ENCODE measurements around the gene CLDN5. TPM values are rescaled to one million over a fixed set of nuclear protein-coding genes. Genes with fewer than 3 reads are reported as not detected.
"Not testable (repeated sequence)": the region's sequence is repeated elsewhere in the genome, so short reads cannot be mapped to it uniquely, and the experiment has no call there.

CLDN5 gene
- total and polyA plus RNA-seq, 2 donors (not counting 1 experiment from before 2014, with no cell fraction given) = 0.33 TPM; not detected in 1

- Histone ChIP-seq H3K9me3 (ENCODE audit: control insufficient read depth, insufficient read depth, low read depth, low read length) (no peaks in the 10 kb centered on the region), H4K20me1 (ENCODE audit: control insufficient read depth, extremely low read depth, insufficient read depth, low read length) (no peaks in the 10 kb centered on the region), H3K9ac (ENCODE audit: insufficient read depth, low read length) (no peak overlapping the region), H3K36me3 (ENCODE audit: control insufficient read depth, insufficient read depth, low read length) (no peaks in the 10 kb centered on the region), H3K4me3 (replicated peaks in 1 of 4; ENCODE audit: control extremely low read depth in 1 of 4, insufficient read depth in 1 of 4, low read depth in 3 of 4, low read length in 4 of 4) (no peak overlapping the region), H3K27ac (ENCODE audit: insufficient read depth, low read length) (no peak overlapping the region), H3K79me2 (ENCODE audit: control insufficient read depth, insufficient read depth, low read length) (no peaks in the 10 kb centered on the region), H3K27me3 (ENCODE audit: control insufficient read depth, insufficient read depth, low read length) (peaks cover 3% of the 10 kb centered on the region), H2AFZ (ENCODE audit: low read length) (no peak overlapping the region), H3K4me1 (ENCODE audit: control insufficient read depth, extremely low read depth, insufficient read depth, low read length) (no peaks in the 10 kb centered on the region), H3K4me2 (ENCODE audit: extremely low read depth, insufficient read depth, low read length) (no peak overlapping the region)
- DNase-seq (ENCODE audit: low read depth in 2 of 2) = no peak
- TF ChIP-seq EZH2 (IDR thresholded peaks at IDR 0.05; ENCODE audit: low read length, missing control alignments) (no peak), CTCF (conservative IDR thresholded peaks at IDR 0.05 in 1 of 2, IDR thresholded peaks at IDR 0.05 in 1 of 2; ENCODE audit: low read depth in 1 of 2, low read length in 2 of 2) (no peak)
These were observed 10.8 kb upstream of the CLDN5 start for GRCh38 chr22:19535001-19535400.

GRCh38 chr22:19533857-19534256 is 9.6 kb upstream of the CLDN5 start:
- Histone ChIP-seq H3K79me2 (ENCODE audit: control insufficient read depth, insufficient read depth, low read length) (no peaks in the 10 kb centered on the region), H3K4me3 (replicated peaks in 1 of 4; ENCODE audit: control extremely low read depth in 1 of 4, insufficient read depth in 1 of 4, low read depth in 3 of 4, low read length in 4 of 4) (no peak overlapping the region), H2AFZ (ENCODE audit: low read length) (no peak overlapping the region), H3K4me1 (ENCODE audit: control insufficient read depth, extremely low read depth, insufficient read depth, low read length) (no peaks in the 10 kb centered on the region), H3K36me3 (ENCODE audit: control insufficient read depth, insufficient read depth, low read length) (no peaks in the 10 kb centered on the region), H3K9ac (ENCODE audit: insufficient read depth, low read length) (no peak overlapping the region), H3K27ac (ENCODE audit: insufficient read depth, low read length) (no peak overlapping the region), H3K9me3 (ENCODE audit: control insufficient read depth, insufficient read depth, low read depth, low read length) (no peaks in the 10 kb centered on the region), H4K20me1 (ENCODE audit: control insufficient read depth, extremely low read depth, insufficient read depth, low read length) (no peaks in the 10 kb centered on the region), H3K4me2 (ENCODE audit: extremely low read depth, insufficient read depth, low read length) (no peak overlapping the region), H3K27me3 (ENCODE audit: control insufficient read depth, insufficient read depth, low read length) (peaks cover 3% of the 10 kb centered on the region)
- DNase-seq (ENCODE audit: low read depth in 2 of 2) = no peak
- TF ChIP-seq CTCF (conservative IDR thresholded peaks at IDR 0.05 in 1 of 2, IDR thresholded peaks at IDR 0.05 in 1 of 2; ENCODE audit: low read depth in 1 of 2, low read length in 2 of 2) = no peak

GRCh38 chr22:19533049-19533626 is 8.9 kb upstream of the CLDN5 start:
- Histone ChIP-seq H3K9me3 (ENCODE audit: control insufficient read depth, insufficient read depth, low read depth, low read length) (no peaks in the 10 kb centered on the region), H3K4me2 (ENCODE audit: extremely low read depth, insufficient read depth, low read length) (no peak overlapping the region), H2AFZ (ENCODE audit: low read length) (no peak overlapping the region), H4K20me1 (ENCODE audit: control insufficient read depth, extremely low read depth, insufficient read depth, low read length) (no peaks in the 10 kb centered on the region), H3K79me2 (ENCODE audit: control insufficient read depth, insufficient read depth, low read length) (no peaks in the 10 kb centered on the region), H3K4me3 (replicated peaks in 1 of 4; ENCODE audit: control extremely low read depth in 1 of 4, insufficient read depth in 1 of 4, low read depth in 3 of 4, low read length in 4 of 4) (no peak overlapping the region), H3K27ac (ENCODE audit: insufficient read depth, low read length) (no peak overlapping the region), H3K36me3 (ENCODE audit: control insufficient read depth, insufficient read depth, low read length) (no peaks in the 10 kb centered on the region), H3K9ac (ENCODE audit: insufficient read depth, low read length) (no peak overlapping the region), H3K4me1 (ENCODE audit: control insufficient read depth, extremely low read depth, insufficient read depth, low read length) (no peaks in the 10 kb centered on the region), H3K27me3 (ENCODE audit: control insufficient read depth, insufficient read depth, low read length) (peaks cover 3% of the 10 kb centered on the region)
- no peak for DNase-seq (ENCODE audit: low read depth in 2 of 2)
- no peak for TF ChIP-seq EZH2 (IDR thresholded peaks at IDR 0.05; ENCODE audit: low read length, missing control alignments)
- no peak for TF ChIP-seq CTCF (conservative IDR thresholded peaks at IDR 0.05 in 1 of 2, IDR thresholded peaks at IDR 0.05 in 1 of 2; ENCODE audit: low read depth in 1 of 2, low read length in 2 of 2)

- not testable (repeated sequence) for H3K9me3 ChIP-seq (ENCODE audit: control insufficient read depth, insufficient read depth, low read depth, low read length); H3K79me2 ChIP-seq (ENCODE audit: control insufficient read depth, insufficient read depth, low read length); H3K9ac ChIP-seq (ENCODE audit: insufficient read depth, low read length); H3K4me2 ChIP-seq (ENCODE audit: extremely low read depth, insufficient read depth, low read length); H3K27ac ChIP-seq (ENCODE audit: insufficient read depth, low read length); H2AFZ ChIP-seq (ENCODE audit: low read length); H3K4me3 ChIP-seq (replicated peaks in 1 of 4; ENCODE audit: control extremely low read depth in 1 of 4, insufficient read depth in 1 of 4, low read depth in 3 of 4, low read length in 4 of 4); DNase-seq (ENCODE audit: low read depth in 2 of 2); H3K36me3 ChIP-seq (ENCODE audit: control insufficient read depth, insufficient read depth, low read length); H3K27me3 ChIP-seq (ENCODE audit: control insufficient read depth, insufficient read depth, low read length); H3K4me1 ChIP-seq (ENCODE audit: control insufficient read depth, extremely low read depth, insufficient read depth, low read length); H4K20me1 ChIP-seq (ENCODE audit: control insufficient read depth, extremely low read depth, insufficient read depth, low read length)
These were observed 7.1 kb upstream of the CLDN5 start for GRCh38 chr22:19531327-19531726.

Data from fibroblast of lung (primary cell).